HepG2 (cell line): Measurements from ENCODE around the gene OASL. TPM values are rescaled to one million over a fixed set of nuclear protein-coding genes. Genes with fewer than 3 reads are reported as not detected.

Source experiments
- CBX5 ChIP-seq: sonication (generic); formaldehyde crosslinking; IDR thresholded peaks from 2 replicates; pipeline ENCODE4 v1.4.0; 2020; ENCODE audit warnings: missing genetic modification reagents, borderline replicate concordance
- MED1 ChIP-seq: sonication (generic); formaldehyde crosslinking; IDR thresholded peaks from 2 replicates; pipeline ENCODE4 v1.4.0; 2020; ENCODE audit warnings: missing genetic modification reagents
- NCOA2 ChIP-seq: sonication (generic); formaldehyde crosslinking; IDR thresholded peaks from 2 replicates; pipeline ENCODE4 v1.8.0; 2022; ENCODE audit warnings: inconsistent platforms
- SP1 ChIP-seq, 2 experiments: fragments of 450-650 bp in 1 of 2; sonication (generic) in 1 of 2; formaldehyde crosslinking in 1 of 2; IDR thresholded peaks; 2 replicates each; pipeline versions ENCODE4 v1.4.0 to v1.6.1; 2016 to 2020; ENCODE audit warnings: missing genetic modification reagents in 1 of 2
- TCF7L2 ChIP-seq: IDR thresholded peaks from 2 replicates; pipeline ENCODE4 v1.6.1; 2011; ENCODE audit warnings: mild to moderate bottlenecking, low read depth, low read length, moderate library complexity
- ZNF33B ChIP-seq: sonication (generic); formaldehyde crosslinking; IDR thresholded peaks from 2 replicates; pipeline ENCODE4 v1.5.1; 2020; ENCODE audit warnings: mild to moderate bottlenecking, missing genetic modification reagents
- polyA plus RNA-seq, 8 experiments: library from polyadenylated mRNA; depleted of rRNA in 3 of 8; stranded (reverse) in 7 of 8; unstranded in 1 of 8; fragments of >200 nt; fragmentation: Illumina TruSeq in 4 of 8; extraction: Trizol in 4 of 8; gene quantifications; 2 replicates each; pipeline versions ENCODE4 v1.2.1 to v1.2.3, GENCODE V29; 2011 to 2016; ENCODE audit warnings: low read depth in 4 of 8, missing spikeins in 1 of 8, mixed read lengths in 1 of 8; ENCODE audit not compliant: insufficient read depth in 1 of 8
- total RNA-seq, 5 experiments: library from RNA; depleted of rRNA; stranded (reverse); fragments of >200 nt; fragmentation: Illumina TruSeq; extraction: Trizol; gene quantifications; 2 replicates each; pipeline ENCODE4 v1.2.3, GENCODE V29; 2016; ENCODE audit warnings: low read depth in 1 of 5
- TF ChIP-seq, protein P1 (sequence below): sonication (generic); formaldehyde crosslinking; IDR thresholded peaks from 2 replicates; pipeline ENCODE4 v1.9.0; 2021; ENCODE audit warnings: missing genetic modification reagents, mild to moderate bottlenecking, borderline replicate concordance
- TF ChIP-seq, protein P2 (sequence below): sonication (generic); formaldehyde crosslinking; IDR thresholded peaks from 2 replicates; pipeline ENCODE4 v1.5.1; 2020; ENCODE audit warnings: mild to moderate bottlenecking, missing genetic modification reagents, borderline replicate concordance
- TF ChIP-seq, protein P3 (sequence below), 2 experiments: sonication (generic) in 1 of 2; formaldehyde crosslinking in 1 of 2; IDR thresholded peaks; 2 replicates each; pipeline versions ENCODE4 v1.6.1 to v1.9.0; 2014 to 2022; ENCODE audit warnings: antibody characterized with exemption in 1 of 2, borderline replicate concordance in 1 of 2, inconsistent platforms in 1 of 2, low read depth in 1 of 2, missing genetic modification reagents in 1 of 2
- TF ChIP-seq, protein P4 (sequence below): IDR thresholded peaks from 2 replicates; pipeline ENCODE4 v1.4.0; 2020; ENCODE audit warnings: mild to moderate bottlenecking, missing genetic modification reagents

Gene OASL
- total and polyA plus RNA-seq, 2 of the 13 experiments (the other 11 are each of a cell fraction or from before 2014, with no cell fraction given): 0.11 to 0.22 TPM

DNA sequence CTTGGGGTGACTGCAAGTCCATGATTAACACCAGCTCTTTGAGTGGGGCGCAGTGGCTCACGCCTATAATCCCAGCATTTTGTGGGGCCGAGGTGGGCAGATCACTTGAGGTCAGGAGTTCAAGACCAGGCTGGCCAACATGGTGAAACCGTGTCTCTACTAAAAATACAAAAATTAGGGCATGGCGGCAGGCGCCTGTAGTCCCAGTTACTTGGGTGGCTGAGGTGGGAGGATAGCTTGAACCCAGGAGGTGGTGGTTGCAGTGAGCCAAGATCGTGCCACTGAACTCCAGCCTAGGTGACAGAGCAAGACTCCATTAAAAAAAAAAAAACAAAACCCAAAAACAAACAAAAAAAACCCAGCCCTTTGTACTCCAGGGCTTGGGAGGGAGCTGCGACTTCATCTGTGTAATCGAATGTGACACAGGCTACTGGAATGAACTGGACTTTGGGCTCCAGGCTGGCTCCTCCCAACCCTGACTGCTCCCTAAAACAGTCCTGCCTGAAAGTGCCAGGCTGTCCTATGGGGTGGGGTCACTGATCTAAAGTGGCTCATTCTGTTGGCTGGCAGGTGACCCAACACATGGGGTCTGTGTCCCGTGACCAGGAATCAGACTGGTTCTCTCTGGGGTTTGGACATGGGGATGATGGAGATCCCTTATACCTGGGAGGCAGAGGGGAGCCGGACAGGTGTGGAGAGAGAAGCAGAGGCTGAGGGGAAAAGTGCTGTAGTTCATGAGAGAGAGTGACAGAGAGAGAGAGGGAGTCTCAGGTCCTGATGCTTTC lies 13.4 kb downstream of the OASL start (continued):
- TF ChIP-seq TCF7L2 (no peak), ZNF33B (CRISPR knock-in tag) (no peak), SP1 (IDR thresholded peaks at IDR 0.05) (no peak), SP1 (CRISPR knock-in tag; IDR thresholded peaks at IDR 0.05) (no peak), CBX5 (CRISPR knock-in tag) (peak; percentile 44; the same call in 1 of the 2 replicates), MED1 (peak; percentile 70), NCOA2 (peak; percentile 37; the same call in 1 of the 2 replicates)
- TF ChIP-seq, protein P1, sequence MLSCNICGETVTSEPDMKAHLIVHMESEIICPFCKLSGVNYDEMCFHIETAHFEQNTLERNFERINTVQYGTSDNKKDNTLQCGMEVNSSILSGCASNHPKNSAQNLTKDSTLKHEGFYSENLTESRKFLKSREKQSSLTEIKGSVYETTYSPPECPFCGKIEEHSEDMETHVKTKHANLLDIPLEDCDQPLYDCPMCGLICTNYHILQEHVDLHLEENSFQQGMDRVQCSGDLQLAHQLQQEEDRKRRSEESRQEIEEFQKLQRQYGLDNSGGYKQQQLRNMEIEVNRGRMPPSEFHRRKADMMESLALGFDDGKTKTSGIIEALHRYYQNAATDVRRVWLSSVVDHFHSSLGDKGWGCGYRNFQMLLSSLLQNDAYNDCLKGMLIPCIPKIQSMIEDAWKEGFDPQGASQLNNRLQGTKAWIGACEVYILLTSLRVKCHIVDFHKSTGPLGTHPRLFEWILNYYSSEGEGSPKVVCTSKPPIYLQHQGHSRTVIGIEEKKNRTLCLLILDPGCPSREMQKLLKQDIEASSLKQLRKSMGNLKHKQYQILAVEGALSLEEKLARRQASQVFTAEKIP (CRISPR knock-in tag): no peak
- TF ChIP-seq, protein P2, sequence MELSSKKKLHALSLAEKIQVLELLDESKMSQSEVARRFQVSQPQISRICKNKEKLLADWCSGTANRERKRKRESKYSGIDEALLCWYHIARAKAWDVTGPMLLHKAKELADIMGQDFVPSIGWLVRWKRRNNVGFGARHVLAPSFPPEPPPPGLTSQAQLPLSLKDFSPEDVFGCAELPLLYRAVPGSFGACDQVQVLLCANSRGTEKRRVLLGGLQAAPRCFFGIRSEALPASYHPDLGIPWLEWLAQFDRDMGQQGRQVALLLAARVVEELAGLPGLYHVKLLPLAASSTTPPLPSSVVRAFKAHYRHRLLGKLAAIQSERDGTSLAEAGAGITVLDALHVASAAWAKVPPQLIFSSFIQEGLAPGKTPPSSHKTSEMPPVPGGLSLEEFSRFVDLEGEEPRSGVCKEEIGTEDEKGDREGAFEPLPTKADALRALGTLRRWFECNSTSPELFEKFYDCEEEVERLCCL: no peak
- TF ChIP-seq, protein P3, sequence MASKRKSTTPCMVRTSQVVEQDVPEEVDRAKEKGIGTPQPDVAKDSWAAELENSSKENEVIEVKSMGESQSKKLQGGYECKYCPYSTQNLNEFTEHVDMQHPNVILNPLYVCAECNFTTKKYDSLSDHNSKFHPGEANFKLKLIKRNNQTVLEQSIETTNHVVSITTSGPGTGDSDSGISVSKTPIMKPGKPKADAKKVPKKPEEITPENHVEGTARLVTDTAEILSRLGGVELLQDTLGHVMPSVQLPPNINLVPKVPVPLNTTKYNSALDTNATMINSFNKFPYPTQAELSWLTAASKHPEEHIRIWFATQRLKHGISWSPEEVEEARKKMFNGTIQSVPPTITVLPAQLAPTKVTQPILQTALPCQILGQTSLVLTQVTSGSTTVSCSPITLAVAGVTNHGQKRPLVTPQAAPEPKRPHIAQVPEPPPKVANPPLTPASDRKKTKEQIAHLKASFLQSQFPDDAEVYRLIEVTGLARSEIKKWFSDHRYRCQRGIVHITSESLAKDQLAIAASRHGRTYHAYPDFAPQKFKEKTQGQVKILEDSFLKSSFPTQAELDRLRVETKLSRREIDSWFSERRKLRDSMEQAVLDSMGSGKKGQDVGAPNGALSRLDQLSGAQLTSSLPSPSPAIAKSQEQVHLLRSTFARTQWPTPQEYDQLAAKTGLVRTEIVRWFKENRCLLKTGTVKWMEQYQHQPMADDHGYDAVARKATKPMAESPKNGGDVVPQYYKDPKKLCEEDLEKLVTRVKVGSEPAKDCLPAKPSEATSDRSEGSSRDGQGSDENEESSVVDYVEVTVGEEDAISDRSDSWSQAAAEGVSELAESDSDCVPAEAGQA (IDR thresholded peaks at IDR 0.05; ENCODE audit: low read depth): no peak
- TF ChIP-seq, protein P3 (CRISPR knock-in tag; IDR thresholded peaks at IDR 0.05; ENCODE audit: borderline replicate concordance): no peak
- TF ChIP-seq, protein P4, sequence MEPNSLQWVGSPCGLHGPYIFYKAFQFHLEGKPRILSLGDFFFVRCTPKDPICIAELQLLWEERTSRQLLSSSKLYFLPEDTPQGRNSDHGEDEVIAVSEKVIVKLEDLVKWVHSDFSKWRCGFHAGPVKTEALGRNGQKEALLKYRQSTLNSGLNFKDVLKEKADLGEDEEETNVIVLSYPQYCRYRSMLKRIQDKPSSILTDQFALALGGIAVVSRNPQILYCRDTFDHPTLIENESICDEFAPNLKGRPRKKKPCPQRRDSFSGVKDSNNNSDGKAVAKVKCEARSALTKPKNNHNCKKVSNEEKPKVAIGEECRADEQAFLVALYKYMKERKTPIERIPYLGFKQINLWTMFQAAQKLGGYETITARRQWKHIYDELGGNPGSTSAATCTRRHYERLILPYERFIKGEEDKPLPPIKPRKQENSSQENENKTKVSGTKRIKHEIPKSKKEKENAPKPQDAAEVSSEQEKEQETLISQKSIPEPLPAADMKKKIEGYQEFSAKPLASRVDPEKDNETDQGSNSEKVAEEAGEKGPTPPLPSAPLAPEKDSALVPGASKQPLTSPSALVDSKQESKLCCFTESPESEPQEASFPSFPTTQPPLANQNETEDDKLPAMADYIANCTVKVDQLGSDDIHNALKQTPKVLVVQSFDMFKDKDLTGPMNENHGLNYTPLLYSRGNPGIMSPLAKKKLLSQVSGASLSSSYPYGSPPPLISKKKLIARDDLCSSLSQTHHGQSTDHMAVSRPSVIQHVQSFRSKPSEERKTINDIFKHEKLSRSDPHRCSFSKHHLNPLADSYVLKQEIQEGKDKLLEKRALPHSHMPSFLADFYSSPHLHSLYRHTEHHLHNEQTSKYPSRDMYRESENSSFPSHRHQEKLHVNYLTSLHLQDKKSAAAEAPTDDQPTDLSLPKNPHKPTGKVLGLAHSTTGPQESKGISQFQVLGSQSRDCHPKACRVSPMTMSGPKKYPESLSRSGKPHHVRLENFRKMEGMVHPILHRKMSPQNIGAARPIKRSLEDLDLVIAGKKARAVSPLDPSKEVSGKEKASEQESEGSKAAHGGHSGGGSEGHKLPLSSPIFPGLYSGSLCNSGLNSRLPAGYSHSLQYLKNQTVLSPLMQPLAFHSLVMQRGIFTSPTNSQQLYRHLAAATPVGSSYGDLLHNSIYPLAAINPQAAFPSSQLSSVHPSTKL: peak; percentile 45; the same call in 1 of the 2 replicates
